CD4-positive, alpha-beta T cell treated with Interleukin-10 for 1 hour (primary cell): ENCODE results near the gene OR12D3.
"Not testable (repeated sequence)": the region's sequence is repeated elsewhere in the genome, so short reads cannot be mapped to it uniquely, and the experiment has no call there.

ENCODE experiments used
- DNase-seq: peaks from one replicate; pipeline ENCODE4 v3.0.0-alpha.2; 2020

OR12D3 gene, protein sequence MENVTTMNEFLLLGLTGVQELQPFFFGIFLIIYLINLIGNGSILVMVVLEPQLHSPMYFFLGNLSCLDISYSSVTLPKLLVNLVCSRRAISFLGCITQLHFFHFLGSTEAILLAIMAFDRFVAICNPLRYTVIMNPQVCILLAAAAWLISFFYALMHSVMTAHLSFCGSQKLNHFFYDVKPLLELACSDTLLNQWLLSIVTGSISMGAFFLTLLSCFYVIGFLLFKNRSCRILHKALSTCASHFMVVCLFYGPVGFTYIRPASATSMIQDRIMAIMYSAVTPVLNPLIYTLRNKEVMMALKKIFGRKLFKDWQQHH

GRCh38 chr6:29375191-29375590 lies at the start of gene OR12D3:
TSS of gene OR12D3 (minus strand) at chr6:29375291. CDS start at chr6:29375287, 4 bp downstream.
- no peak for DNase-seq

GRCh38 chr6:29424575-29424974 lies 49.5 kb upstream of the OR12D3 start:
- no peak for DNase-seq

DNA sequence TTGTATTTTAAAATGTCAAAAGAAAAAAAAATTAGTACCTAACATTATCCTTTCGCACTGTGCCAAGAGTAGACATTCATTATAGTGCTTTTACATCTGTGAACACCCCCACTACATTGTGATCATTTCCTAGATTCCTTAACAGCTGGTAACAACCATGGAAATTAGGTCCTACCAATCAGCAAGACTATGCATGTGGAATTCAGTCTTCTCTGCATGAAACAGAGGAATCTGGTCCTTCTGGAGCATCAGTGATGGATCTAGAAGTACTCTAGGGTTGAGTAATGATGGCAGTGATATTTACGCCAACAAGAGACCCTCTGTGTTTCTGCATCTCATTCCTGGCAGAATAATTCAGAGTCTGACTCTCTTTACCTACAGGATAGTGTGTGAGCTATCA lies 49.1 kb upstream of the OR12D3 start:
- no peak for DNase-seq

DNA sequence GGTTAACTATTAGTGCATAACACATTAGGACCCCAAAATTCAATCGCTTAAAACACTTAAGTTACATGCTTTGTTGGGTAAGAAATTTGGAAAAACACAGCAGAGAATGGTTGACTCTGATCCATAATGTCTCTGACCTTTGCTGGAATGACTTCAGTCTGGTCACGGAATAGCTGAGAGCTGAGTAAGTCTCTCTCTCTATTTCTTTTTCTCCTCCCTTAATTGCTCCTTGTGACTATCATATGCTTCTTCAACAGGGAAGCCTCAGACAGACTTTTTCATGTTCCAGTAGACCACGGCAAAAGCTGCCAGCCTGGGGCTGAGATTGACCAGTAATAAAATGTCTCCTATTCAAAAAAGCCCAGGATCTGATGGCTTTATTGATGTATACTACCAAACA lies 44.4 kb upstream of the OR12D3 start:
- no peak for DNase-seq

- no peak for DNase-seq
These were observed 39.5 kb upstream of the OR12D3 start, which contains the start of gene OR12D1 for GRCh38 chr6:29414588-29414987. TSS of gene OR12D1 (plus strand) at chr6:29414928.

DNA sequence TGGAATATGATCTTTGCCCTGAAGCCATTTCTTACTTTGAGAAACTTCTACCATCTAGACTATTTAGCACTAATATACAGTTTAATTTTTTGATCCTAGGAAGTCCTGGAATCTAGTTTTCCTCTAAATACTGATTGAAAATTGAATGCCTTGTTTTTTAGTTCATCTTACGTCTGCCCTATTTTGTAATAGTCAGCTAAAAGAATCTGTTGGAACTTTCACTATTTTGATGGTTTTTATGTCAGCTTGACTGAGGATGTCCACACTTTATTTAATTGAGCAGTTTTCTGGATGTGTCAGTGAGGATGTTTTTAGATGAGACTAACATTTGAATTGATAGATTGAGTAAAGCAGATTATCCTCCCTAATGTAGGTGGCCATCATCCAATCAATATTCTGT lies 28.7 kb upstream of the OR12D3 start:
- no peak for DNase-seq

DNA sequence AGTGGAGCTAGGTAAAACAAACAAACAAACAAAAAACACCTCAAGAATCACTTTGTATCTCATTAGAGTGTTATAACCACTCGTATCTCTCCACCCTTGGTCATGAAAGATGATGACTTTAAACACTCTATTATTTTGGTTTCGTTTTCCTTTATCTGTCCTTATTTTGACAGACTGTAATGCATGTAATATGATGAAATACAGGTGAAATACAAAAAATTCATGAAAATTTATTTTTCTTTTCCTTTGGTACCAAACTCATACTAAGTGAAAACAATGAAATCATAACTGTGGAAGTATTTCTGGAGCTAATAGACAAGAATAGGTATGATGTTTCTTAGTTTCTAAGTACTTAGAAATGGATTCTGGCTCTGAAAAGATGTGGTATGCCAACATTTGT lies 24.4 kb upstream of the OR12D3 start:
- DNase-seq, result no peak

GRCh38 chr6:29395331-29395730 lies 20.2 kb upstream of the OR12D3 start, which contains the start of gene OR12D2:
TSS of gene OR12D2 (plus strand) at chr6:29395631. CDS start at chr6:29396700, 1,069 bp downstream.
- no peak for DNase-seq

- no peak for DNase-seq
These were observed 13.4 kb upstream of the OR12D3 start for GRCh38 chr6:29388533-29388932.

GRCh38 chr6:29376003-29376402 lies 912 bp upstream of the OR12D3 start:
- no peak for DNase-seq

GRCh38 chr6:29368765-29369164 lies 6.3 kb downstream of the OR12D3 start, which contains the start of gene OR5V1:
TSS of gene OR5V1 (minus strand) at chr6:29368865. CDS start at chr6:29356195, 12,670 bp downstream.
- no peak for DNase-seq

DNA sequence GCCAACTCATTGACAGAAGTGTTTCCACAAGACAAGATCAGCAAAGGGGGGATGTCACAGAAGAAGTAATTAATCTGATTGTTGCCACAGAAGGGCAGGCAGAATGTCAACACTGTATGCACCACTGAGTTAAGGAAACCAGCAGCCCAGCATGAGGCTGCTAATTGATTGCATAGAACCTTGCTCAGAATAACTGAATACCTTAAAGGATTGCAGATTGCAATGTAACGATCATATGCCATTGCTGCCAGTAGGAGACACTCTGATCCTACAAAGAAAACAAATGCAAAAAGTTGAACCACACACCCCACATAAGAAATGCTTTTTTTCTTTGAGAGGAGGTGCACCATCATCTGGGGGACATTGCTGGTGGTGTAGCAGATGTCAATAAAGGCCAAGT lies 19.5 kb downstream of the OR12D3 start:
- no peak for DNase-seq

DNA sequence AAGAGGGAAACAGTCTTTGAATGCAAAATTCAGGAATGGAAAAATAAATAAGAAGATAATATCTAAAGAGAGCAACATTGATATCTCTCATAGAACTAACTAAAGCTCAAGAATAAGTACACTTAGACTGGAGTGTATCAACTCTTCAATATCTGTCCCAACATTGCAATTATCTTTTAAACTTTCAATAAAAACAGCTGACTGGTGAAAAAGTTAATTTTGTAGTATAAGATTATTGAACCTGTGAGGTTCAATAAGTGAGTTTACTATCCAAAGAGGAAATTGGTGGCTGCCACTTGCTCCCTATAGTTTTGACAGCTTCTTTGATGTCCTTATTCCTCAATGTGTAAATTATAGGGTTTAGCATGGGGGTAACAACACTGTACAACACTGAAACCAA lies 20.1 kb downstream of the OR12D3 start:
- DNase-seq, result no peak

- DNase-seq, result not testable (repeated sequence)
These were observed 25.7 kb downstream of the OR12D3 start for GRCh38 chr6:29349348-29349747.

DNA sequence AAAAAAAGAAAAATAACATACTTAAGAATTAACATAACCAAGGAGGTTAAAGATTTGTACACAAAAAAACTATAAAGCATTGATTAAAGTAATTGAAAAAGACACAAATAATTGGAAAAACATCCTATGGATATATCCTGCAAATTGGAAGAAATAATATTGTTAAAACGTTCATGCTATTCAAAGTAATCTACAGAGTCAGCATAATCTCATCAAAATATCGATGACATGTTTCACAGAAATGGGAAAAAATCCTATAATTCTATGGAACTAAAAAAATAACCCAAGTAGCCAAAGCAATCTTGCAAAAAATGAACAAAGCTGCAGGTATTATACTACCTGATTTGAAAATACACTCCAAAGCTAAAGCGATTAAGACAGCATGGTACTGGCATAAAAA lies 29.7 kb downstream of the OR12D3 start:
- DNase-seq, result no peak

DNA sequence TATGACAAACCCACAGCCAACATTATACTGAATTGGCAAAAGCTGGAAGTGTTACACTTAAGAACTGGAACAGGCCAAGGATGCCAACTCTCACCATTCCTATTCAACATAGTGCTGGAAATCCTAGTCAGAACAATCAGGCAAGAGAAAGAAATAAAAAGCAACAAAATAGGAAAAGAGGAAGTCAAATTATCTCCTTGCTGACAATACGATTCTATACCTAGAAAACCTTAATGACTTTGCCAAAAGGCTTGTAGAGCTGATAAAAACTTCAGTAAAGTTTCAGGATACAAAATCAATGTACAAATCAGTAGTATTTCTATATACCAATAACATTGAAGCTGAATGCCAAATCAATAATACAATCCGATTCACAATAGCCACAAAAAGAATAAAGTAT lies 38.8 kb downstream of the OR12D3 start:
- DNase-seq, result no peak

DNA sequence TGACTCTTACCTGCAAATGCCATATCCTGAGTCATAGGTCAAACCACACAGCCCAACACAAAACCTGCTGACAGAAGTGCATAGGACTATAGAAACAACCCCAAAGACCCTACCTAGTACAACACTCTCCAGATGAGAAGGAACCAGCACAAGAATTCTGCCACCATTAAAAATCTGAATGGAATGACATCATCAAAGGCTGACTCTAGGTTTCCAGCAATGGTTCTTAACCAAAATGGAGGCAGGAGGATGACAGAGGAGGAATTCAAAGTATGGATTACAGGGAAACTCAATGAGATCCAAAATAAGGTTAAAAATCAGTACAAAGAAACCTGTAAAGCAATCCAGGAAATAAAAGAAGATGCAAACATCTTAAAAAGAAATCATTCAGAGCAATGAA lies 42.4 kb downstream of the OR12D3 start:
- no peak for DNase-seq

GRCh38 chr6:29325777-29326176 lies 49.3 kb downstream of the OR12D3 start:
- no peak for DNase-seq
